ENCODE data around the gene C22orf39.

DNA sequence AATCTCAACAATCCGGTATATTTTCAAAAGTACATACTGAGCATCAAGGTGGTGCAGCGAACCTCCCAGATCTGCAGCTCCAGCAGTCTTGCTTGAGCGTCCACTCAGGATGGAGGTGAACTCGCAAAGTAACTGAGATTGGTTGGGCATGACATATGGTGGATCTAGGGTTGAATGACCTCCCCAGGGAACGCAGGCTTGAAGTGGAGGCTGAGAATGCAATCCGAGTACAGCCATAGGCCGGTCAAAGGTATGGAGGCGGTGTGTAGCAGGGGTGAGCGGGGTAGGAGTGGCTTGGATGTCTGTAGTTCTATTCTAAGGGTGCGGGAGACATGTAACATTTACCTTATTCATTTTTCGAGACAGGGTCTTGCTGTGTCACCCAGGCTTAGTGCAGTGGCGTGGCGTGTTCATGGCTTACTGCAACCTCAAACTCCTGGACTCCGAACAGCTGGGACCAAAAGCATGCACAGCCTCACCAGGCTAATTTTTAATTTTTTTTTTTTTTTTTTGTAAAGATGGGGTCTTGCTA, 631 bp upstream of the C22orf39 start:
- TF ChIP-seq, protein P1, sequence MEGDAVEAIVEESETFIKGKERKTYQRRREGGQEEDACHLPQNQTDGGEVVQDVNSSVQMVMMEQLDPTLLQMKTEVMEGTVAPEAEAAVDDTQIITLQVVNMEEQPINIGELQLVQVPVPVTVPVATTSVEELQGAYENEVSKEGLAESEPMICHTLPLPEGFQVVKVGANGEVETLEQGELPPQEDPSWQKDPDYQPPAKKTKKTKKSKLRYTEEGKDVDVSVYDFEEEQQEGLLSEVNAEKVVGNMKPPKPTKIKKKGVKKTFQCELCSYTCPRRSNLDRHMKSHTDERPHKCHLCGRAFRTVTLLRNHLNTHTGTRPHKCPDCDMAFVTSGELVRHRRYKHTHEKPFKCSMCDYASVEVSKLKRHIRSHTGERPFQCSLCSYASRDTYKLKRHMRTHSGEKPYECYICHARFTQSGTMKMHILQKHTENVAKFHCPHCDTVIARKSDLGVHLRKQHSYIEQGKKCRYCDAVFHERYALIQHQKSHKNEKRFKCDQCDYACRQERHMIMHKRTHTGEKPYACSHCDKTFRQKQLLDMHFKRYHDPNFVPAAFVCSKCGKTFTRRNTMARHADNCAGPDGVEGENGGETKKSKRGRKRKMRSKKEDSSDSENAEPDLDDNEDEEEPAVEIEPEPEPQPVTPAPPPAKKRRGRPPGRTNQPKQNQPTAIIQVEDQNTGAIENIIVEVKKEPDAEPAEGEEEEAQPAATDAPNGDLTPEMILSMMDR (IDR thresholded peaks at IDR 0.05), result no peak
- TF ChIP-seq POLR2A (IDR thresholded peaks at IDR 0.05), result no peak

All from thyroid gland (tissue), 4 donors.